ENCODE results near the gene KLK7.
"Not testable (repeated sequence)": the region's sequence is repeated elsewhere in the genome, so short reads cannot be mapped to it uniquely, and the experiment has no call there.

Gene KLK7

DNA sequence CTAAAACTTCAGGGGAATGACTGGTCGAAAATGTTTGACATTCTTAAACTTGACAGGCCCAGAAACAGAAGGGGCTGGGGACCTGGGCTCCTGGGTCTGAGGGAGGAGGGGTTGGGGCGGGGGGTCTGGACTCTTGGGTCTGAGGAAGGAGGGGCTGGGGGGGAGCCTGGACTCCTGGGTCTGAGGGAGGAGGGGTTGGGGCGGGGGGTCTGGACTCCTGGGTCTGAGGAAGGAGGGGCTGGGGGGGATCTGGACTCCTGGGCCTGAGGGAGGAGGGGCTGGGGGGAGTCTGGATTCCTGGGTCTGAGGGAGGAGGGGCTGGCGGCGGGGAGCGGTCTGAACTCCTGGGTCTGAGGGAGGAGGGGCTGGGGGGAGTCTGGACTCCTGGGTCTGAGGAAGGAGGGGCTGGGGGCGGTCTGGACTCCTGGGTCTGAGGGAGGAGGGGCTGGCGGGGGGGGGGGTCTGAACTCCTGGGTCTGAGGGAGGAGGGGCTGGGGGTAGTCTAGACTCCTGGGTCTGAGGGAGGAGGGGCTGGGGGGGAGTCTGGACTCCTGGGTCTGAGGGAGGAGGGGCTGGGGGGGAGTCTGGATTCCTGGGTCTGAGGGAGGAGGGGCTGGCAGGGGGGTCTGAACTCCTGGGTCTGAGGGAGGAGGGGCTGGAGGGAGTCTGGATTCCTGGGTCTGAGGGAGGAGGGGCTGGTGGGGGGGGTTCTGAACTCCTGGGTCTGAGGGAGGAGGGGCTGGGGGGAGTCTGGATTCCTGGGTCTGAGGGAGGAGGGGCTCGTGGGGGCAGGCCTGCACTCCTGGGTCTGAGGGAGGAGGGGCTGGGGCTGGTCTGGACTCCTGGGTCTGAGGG lies 8.8 kb downstream of the KLK7 start:
- DNase-seq, result no peak

DNA sequence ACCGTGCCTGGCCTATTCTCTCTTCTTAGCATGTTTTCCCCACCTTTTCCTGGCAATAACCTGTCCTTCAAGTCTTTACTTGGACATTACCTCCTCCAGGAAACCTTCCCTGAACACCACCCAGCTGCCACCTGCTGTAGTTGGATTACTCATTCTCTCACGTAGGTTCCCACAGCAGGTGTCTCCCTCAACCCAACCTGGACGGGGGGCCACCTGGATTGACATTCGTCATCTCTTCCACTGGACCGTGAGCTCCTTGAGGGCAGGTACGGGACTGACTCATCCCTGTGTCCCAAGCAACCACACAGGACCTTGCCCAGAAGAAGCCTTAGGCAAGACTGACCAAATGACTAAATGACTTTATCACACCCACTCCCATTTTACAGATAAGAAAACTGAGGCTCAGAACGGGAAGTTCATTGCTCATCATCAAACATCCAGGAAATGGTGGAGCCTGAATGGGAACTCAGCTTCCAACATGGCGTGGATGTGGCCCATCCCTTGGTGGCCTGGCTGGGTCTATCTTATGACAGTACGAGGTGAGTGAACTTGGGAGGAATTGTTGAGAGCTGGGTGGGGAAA lies 10.8 kb downstream of the KLK7 start:
- no peak for DNase-seq

DNA sequence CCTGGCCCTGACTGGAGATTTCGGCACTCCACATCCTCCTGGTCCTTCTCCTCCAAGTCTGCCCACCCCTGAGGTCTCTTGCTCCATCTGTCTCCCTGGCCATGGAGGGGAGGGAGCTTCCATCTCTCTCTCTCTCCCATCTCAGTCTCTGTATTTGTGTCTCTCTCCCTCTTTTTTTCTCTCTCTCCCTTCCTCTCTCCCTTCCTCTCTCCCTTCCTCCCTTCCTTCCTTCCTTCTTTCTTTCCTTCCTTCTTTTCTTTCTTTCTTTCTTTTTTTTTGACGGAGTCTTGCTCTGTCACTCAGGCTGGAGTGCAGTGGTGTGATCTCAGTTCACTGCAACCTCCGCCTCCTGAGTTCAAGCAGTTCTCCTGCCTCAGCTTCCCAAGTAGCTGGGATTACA lies 13.9 kb downstream of the KLK7 start:
- not testable (repeated sequence) for DNase-seq

DNA sequence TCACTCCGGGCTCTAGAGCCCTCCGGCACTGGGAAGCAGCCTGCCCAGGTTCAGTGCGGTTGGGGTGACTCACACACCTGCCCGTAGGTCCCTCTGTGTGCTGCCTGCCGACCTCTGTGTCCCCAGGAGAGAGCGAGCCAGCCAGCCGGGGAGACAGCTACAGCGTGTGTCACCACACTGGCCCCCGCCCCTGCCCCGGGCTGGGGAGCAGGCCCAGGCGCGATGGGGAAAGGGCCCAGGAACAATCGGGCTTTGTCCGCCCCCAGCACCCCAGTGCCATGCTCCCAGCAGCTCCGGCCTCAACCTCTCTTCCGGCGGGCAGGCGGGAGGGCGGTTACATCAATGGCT lies 14.3 kb downstream of the KLK7 start, which contains the start of gene KLK6:
Gene KLK6 (minus strand): TSS at position 179 of the 348 bp plus-strand sequence. CDS start 1,487 bp downstream, outside the sequence.
- no peak for DNase-seq

DNA sequence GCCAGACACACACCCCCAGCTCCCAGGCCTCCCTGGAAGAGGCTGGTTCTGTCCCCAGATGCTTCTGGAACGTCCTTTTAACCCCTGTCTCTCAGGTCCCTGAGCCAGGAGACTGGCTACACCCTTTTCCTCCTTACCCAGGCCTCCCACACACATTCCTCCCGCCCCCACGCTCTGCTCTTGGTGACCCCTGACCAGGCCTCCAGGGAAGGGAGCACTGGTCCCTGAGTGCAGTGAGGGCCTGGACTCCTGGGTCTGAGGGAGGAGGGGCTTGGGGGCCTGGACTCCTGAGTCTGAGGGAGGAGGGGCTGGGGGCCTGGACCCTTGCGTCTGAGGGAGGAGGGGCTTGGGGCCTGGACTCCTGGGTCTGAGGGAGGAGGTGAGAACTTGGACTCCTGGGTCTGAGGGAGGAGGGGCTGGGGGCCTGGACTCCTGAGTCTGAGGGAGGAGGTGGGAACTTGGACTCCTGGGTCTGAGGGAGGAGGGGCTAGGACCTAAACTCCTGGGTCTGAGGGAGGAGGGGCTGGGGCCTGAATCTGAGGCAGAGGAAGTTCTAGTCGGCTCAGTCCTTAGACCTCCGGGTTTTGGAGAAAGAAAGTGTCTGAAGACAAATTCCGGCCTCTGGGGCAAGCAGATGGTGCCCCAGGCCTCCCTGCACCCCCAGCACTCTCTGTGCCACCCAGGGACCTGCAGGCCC lies 14.9 kb downstream of the KLK7 start:
- DNase-seq, result no peak

DNA sequence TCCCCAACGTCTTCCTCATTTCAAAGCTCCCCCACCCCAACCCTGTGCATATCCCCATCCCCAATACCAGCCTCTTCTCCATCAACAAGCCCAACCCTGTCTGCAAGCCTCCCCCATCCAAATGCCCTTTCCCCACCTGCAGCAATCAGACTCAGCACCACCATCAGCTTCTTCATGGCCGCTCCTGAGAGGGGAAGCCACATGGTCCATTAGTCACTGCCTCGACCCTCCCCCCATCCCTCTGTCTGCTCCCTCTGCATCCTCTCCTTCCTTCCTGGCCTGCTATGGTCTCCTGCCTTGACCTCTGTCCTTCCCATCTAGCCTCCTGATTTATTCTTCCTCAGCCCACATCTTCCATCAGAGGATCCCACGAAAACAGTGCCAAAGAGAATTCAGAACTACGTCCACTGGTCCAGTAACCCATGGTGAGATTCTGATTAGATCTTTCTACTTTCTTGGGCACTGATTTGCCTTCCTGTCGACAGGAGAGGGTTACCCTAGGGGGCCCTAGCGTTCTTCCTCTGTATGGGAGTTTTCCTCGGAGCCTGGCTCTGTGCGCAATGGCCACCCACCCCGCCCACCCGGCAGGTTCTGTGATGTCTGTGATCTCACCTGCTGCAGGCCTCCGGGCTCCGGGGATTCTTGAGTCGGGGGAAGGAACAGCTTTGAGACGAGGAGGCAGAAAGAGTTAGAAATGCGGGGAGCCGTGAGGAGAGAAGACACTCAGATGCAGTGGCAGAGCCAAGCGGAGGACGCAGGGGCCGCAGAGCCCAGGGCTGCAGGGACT lies 15.6 kb downstream of the KLK7 start:
- DNase-seq, result no peak

DNA sequence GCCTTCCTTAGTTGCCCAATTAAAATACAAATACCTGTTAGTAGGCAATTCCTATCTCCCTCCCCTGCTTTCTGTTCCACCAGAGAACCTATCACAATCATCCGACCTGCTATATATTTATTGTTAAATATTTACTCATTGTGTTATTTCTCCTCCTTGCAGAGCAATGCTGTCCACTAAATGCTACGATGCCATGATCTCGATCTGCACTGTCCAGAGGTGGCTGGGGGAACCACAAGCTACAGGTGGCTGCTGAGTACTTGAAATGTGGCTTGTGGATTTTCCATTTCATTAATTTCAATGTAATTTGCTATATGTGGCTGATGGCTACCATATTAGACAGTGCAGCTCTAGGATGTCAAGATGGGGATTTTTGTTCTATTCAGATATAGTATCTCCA lies 19.5 kb downstream of the KLK7 start:
- DNase-seq, result no peak

DNA sequence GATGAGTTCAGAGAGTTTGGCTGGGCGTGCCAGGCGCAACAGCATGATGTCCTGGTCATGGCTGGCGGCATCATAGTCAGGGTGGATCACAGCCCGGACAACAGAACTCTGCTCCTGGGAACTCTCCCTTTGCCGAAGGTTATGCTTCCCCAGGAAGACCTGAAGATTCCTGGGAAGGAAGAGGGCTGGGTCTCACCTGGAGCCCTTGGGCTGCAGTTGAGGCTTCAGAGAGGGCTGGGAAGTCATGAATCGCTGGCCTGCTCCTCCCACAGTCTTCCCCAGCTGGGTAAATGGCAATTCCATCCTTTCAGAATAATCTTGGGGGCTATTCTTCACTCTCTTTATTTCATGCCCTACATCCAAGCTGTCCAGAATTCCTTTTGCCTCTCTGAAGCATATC lies 20.3 kb downstream of the KLK7 start:
- no peak for DNase-seq

DNA sequence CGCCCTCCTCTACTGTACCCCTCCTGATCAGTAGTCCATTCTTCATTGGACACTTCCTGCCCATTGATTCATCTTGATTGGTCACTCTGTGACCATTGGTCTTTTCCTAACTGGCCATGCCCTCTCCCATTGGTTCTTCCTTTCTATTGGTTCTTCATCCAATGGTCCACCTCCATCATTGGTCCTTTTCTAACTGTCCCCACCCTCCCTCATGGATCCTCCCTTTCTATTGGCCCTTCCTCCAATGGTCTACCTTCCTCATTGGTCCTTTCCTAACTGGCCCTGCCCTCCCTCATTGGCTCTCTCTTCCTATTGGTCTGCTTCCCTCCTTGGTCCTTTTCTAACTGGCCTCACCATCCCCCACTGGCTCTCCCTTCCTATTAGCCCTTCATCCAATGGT lies 21.5 kb downstream of the KLK7 start:
- DNase-seq, result no peak

DNA sequence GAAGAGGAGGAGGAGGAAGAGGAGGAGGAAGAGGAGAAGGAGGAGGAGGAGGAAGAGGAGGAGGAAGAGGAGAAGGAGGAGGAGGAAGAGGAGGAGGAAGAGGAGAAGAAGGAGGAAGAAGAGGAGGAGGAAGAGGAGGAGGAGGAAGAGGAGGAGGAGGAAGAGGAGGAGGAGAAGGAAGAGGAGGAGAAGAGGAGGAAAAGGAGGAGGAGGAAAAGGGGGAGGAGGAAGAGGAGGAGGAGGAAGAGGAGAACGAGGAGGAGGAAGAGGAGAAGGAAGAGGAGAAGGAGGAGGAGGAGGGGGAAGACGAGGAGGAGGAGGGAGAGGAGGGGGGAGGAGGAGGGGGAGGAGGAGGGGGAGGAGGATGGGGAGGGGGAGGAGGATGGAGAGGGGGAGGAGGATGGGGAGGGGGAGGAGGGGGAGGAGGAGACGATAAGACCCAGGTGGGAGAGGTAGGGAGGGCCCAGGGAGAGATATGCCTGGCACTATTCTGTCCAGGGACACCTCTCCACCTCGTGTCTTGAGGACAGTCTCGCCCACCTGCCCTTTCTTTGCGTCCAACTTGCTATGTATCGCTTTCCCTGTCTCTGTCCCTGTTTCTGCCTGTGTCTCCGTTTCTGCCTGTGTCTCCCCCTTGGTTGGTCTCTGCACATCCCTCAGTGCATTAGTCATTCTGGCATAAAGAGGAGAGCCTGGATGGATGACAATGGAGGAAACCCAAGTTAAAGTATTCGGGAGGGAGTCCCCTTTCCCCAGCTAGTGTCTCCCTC lies 23.8 kb downstream of the KLK7 start:
- no peak for DNase-seq

DNA sequence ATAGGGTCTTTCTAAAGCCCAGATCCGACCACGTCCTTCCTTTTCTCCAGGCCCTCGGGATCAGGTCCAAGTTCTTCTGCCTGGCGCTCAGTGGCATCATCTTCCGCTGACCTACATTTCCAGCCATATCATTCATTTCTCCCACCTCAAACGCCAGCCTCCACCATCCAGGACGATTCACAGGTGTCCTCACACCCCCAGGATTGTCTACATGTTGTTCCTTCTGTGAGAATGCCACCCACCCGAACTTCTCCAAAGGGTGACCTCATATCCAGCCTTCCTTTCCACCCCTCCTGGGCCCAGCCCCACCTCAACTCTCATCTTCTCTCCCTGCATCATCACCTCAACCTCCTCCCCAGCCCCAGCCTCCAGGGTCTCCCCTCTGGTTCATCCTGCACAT lies 26.1 kb downstream of the KLK7 start:
- no peak for DNase-seq

DNA sequence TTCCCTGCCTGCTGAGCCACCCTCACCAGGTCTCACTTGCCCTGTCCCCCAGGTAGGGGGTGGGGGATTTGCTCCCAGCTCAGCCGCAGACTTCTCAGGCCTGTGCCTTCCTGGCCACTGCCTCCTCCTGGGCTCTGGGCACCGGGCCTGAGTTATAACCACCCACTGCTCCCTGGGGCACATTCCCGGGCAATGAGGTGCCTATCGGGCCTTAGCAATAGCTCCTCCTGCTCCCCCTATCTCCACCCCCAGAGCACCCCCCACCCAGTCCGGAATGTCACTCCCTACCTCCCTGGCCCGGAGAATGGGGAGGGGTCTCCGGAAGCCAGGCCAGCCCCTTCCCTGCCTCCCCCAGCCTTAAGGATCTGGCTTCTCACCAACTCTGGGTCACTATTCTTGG lies 30.8 kb downstream of the KLK7 start, which contains the start of gene KLK5:
Gene KLK5 (minus strand): TSS at position 129 of the 400 bp plus-strand sequence. CDS start 381 bp downstream, outside the sequence.
- DNase-seq, result no peak

DNA sequence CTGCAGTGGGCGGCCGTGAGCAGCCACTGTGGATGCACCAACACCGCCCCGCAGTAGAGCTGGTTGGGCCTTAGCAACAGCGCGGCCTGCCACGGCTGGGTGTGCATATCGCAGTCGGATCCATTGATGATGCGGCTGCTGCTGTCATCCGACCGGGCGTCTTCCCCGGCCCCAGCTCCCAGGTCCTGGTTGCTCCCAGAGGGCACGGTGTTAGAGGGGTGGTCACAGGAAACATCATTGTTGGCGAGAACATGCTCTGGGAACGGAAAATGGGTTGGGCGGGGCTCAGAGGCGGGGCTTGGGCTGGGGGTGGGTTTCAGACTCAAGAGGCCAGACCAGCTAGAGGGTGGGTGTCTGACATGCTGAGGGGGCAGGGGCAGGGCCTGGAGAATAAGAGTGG lies 33.9 kb downstream of the KLK7 start:
- DNase-seq, result no peak

DNA sequence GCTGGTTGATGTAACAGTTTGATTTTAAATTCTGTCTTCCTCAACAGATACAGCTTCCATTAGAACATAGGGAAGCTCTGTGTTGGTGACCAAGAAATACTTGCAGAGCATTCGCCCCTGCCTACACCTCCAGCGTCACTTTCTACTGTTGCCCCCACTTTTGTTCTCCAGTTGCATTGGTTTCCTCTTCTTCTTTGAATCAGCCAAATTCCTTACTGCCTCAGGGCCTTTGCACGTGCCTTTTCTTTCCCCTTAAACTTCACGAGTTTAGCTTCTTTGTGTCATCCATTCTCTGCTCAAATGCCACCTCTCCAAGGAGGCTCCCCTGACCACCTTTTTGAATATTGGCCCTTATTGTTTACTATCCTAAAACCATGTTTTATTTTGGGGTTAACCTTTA lies 36.6 kb downstream of the KLK7 start:
- DNase-seq, result no peak

DNA sequence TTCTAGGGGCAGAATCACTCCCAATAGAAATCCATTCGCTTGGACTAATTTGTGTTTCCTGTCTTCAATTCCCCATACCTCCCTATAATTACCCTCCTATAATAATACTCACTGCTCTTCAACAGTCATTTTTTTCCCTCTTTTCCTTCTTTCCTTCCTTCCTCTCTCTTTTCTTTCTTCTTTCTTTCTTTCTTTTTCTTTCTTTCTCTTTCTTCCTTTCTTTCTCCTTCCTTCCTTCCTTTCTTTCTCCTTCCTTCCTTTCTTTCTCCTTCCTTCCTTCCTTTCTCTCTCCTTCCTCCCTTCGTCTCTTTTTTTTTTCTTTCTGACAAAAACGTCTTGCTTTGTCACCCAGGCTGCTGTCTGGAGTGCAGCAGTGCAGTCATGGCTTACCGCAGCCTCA lies 38.9 kb downstream of the KLK7 start:
- DNase-seq, result no peak

DNA sequence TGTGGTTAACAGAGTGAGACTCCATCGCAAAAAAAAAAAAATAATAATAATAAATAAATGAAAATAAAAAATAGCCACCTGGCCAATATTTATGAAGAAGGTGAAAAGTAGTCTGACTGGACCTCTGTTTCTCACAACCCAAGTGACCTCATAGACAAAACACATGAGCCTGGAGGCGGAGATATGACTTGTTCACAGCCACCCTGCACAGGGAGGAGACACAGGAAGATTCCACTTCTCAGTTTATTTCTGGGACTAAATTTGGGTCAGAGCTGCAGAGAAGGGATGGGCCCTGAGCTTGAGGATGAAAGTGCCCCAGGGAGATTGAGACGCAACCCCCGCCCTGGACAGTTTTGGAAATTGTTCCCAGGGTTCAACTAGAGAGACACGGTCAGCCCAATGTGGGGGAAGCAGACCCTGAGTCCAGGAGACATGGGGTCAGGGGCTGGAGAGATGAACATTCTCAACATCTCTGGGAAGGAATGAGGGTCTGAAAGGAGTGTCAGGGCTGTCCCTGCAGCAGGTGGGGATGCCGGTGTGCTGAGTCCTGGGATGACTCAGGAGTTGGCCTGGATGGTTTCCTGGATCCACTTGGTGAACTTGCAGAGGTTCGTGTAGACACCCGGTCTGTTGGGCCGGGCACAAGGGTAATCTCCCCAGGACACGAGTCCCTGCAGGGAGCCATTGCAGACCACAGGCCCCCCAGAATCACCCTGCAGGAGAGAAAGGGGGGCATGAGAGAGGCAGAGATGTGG lies 40.5 kb downstream of the KLK7 start:
- DNase-seq, result no peak

DNA sequence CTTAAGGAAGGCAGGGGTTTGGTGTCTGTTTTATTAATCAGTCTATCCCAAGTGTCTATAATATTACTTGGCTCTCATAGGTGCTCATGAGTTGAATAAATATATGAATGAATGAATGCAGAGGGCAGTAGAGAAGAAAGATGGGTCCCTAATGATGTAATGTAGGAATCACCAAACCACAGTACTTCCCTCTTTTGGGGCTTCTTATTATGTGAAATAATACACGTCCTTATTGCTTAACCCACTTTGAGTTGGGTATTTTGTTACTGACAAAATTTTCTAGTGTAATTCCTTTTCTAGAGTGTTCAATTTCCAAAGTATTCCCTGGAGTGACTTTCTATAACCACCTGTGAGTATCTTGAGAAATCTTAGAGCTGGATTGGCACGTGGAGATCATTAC lies 44.1 kb downstream of the KLK7 start:
- DNase-seq, result no peak

DNA sequence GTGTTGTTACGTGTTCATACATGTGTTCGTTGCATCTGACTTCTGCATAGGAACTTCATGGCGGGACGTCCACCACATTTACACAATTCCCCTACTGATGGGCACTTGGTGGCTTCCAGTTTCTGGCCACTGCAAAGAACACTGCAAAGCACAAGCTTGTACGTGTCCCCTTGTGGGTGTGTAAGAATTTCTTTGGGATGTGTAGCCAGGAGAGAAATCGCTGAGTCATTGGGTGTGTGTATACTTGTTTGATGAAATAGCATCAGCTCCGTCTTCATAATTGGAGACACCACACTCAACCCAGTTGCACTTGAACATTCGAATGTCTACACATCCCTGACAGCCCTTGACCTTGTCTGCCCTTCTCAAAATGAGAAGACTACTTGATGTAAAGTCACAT lies 50.1 kb downstream of the KLK7 start:
- DNase-seq, result no peak

DNA sequence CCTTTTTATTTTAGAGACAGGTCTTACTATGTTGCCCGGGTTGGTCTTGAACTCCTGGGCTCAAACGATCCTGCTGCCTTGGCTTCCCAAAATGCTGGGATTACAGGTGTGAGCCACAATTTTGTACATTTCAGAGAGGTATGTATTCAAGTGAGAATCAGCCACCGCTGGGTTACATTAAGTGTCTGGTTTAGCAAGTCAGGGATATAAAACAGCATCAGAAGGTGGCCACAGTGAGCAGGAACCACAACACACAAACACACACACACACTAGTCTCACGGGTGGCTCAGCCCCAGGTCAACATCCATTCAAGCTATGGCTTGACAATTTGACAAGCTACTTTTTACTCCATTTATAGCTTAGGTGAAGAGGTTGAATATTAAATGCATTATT lies 51.0 kb downstream of the KLK7 start:
- DNase-seq, result no peak

DNA sequence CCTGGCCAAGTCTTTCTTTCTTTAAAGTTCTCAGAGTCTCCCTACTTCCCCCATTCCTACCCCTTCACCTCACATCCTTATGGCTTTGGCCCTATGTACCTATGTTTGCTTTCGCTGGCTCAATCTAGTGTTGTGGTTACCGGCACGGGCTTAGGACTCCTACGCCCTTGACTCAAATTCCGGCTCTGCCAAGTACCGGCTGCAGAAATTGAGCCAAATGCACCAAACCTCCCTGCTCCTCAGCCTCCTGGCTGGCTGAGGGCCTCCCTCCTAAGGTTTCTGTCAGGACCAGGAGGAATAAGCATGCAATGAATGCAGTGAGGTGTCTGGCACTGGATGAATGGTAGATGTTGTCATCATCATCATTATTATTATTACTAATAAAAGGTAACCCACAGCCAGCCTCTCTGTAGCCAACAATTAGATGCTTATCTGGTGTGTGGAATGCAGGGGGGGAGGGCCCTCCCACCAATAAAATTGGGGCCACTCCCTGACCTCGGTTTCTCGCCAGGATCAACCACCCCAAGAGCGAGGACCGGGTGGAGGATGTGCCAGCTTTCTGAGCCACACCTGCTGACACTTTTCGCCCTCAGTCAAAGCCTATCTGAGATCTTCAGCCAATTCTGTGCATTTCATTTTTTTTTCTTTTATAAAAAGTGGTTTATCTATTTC lies 51.6 kb downstream of the KLK7 start:
- no peak for DNase-seq

DNA sequence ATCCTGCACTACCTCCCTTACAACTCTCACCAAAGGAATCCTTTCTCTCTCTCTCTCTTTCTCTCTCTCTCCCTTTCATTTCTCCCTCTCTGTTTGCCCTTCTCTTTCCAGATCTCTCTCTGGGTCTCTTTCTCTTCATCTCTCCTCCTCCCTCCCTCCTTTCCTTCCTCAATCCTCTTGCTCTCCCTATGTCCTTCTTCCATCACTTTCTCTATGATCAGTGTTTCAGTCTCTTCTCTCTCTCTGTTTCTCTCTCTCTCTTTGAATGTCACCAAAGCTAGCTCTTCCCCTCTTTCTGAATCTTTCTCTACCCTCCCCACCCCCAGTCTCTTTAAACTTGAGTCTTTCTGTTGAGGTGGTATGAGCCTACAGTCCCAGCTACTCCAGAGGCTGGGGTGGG lies 52.7 kb downstream of the KLK7 start:
- no peak for DNase-seq

All from NK-92 treated with Interleukin-12 subunit alpha and Interleukin-12 subunit beta, amount 100 ng/mL, for 24 hours (cell line).